ENCODE measurements around the gene RABGAP1L.

GRCh38 chr1:174269989-174270651 is 110.8 kb downstream of the RABGAP1L start:
- TF ChIP-seq CTCF (IDR thresholded peaks at IDR 0.05): no peak
- no peak for TF ChIP-seq EZH2 (IDR thresholded peaks at IDR 0.05)
- no peak for TF ChIP-seq EZH2phosphoT487 (IDR thresholded peaks at IDR 0.05)
